Activated T-helper 1 cell treated with Interleukin-2 at 50 U/mL for 16 hours (primary cell): ENCODE measurements around the gene CCDC88C.
A peak's percentile ranks its signal among the peaks of the same experiment; 100 is the strongest.
"Not testable (repeated sequence)": the region's sequence is repeated elsewhere in the genome, so short reads cannot be mapped to it uniquely, and the experiment has no call there.

Experiments
- DNase-seq: peaks from one replicate; pipeline ENCODE4 v3.0.0-alpha.2; 2020; ENCODE audit warnings: low read depth

The CCDC88C gene, protein sequence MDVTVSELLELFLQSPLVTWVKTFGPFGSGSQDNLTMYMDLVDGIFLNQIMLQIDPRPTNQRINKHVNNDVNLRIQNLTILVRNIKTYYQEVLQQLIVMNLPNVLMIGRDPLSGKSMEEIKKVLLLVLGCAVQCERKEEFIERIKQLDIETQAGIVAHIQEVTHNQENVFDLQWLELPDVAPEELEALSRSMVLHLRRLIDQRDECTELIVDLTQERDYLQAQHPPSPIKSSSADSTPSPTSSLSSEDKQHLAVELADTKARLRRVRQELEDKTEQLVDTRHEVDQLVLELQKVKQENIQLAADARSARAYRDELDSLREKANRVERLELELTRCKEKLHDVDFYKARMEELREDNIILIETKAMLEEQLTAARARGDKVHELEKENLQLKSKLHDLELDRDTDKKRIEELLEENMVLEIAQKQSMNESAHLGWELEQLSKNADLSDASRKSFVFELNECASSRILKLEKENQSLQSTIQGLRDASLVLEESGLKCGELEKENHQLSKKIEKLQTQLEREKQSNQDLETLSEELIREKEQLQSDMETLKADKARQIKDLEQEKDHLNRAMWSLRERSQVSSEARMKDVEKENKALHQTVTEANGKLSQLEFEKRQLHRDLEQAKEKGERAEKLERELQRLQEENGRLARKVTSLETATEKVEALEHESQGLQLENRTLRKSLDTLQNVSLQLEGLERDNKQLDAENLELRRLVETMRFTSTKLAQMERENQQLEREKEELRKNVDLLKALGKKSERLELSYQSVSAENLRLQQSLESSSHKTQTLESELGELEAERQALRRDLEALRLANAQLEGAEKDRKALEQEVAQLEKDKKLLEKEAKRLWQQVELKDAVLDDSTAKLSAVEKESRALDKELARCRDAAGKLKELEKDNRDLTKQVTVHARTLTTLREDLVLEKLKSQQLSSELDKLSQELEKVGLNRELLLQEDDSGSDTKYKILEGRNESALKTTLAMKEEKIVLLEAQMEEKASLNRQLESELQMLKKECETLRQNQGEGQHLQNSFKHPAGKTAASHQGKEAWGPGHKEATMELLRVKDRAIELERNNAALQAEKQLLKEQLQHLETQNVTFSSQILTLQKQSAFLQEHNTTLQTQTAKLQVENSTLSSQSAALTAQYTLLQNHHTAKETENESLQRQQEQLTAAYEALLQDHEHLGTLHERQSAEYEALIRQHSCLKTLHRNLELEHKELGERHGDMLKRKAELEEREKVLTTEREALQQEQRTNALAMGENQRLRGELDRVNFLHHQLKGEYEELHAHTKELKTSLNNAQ (N-terminal part only)

DNA sequence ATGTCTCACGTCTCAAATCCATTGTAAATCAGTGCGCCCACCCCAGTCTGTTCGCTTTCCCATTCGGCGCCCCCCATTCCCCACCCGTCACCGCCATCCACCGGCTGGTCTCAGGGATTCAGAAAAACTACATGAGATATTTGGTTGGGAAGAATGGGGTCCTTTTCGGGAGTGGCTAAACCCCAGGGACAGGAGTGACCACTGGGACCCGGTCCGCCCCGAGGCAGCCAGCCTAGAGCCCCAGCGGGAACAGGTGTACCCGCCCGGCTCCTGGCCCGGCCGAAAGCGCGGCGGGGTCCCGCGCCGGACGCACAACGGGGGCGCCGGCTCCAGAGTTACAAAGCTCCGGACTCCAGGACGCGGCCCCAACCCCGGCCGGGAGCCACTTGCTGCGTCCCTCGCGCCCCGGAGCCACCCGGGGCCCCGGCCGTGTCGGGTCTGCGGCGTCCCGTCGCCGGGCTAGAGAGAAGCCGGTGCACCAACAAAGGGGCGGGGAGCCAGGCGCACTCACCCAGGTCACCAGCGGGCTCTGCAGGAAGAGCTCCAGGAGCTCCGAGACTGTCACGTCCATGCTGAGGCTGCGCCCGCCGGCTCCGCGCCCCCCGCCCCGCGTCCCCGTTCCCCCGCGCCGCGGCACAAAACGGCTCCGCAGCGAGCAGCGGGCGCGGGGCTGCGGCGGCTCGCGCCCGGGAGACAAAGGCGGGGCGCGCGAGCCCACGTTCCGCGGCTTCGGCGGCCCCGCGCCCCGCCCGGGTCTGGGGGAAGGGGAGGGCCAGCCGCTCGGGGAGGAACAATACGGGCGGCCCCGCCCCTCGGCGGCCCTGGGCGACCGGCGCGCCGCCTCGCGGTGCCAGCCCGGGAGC, at the start of gene CCDC88C:
CCDC88C (minus strand) TSS at position 701 of the 863 bp plus-strand sequence; CDS start at position 571, 130 bp downstream.
- DNase-seq: peak; percentile 63

DNA sequence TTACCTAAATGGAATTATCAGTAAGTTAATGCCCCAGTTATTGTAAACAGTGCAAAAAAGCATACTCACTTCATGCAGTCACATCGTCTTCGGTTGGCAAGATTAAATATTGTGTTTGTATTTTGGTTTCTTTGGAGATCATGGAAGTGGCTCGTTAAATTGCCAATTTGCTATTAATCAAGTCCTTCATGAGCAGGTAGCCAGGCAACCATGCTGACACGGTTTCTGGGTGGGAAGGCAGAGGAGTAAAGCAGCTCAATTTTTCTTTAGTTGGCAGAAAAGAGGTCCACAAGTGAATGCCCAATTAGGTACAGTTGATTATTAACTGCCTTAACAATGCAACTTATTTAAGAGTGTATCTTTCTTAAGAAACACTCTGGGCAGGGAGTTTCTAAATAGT, 48.6 kb upstream of the CCDC88C start:
- no peak for DNase-seq

DNA sequence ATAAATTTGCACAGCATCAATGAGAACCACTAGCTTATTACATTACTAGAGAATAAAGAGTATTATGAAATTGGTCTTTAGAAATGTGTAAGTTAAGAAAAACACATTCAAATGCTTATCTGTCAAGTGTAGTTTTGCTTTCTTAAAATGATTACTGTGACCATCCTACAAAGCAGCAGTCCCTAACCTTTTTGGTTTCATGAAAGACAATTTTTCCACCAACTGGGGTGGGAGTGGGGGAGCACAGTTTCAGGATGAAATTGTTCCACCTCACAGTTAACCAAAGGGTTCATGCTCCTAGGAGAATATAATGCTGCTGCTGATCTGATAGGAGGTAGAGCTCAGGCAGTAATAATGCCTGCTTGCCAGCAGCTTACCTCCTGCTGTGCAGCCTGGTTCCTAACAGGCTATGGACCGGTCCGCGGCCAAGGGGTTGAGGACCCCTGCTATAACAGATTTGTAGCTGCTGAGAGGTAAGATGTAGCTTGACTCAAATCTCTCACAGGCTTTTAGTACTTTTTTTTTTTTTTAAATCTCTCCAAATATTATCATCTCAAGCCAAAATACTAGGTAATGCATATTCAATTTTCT, 47.1 kb upstream of the CCDC88C start:
- DNase-seq: no peak

DNA sequence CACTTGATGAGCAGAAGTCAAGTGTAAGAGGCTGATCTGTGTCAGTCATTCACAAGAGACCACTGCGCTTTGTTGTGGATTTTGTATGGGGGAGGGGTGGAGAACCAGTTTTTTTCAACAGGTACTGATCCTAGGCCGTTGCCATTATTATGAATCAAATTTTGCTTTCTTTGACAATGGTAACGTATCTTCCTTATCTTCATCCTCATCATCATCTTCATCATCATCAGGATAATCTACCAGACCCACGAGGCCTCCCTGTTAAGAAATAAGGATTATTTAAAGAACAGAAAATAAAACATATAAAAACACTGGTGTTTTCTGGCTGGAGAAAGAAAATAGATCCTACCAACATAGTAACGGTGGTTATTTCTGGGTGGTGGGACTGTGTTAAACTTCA, 41.0 kb upstream of the CCDC88C start:
- no peak for DNase-seq

DNA sequence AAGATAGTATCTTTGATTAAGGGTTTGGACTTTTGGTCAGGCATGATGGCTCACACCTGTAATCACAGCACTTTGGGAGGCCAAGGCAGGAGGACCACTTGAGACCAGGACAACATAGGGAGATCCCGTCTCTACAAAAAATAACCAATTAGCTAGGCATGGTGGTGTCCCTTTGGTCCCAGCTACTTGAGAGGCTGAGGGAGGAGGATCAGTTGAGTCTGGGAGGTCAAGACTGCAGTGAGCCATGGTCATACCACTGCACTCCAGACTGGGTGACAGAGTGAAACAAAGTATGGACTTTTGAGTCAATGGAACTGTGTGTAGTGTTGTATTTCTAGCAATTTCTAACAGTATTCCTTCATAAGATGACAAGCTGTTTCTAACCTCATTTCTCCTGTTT, 38.7 kb upstream of the CCDC88C start:
- no peak for DNase-seq

DNA sequence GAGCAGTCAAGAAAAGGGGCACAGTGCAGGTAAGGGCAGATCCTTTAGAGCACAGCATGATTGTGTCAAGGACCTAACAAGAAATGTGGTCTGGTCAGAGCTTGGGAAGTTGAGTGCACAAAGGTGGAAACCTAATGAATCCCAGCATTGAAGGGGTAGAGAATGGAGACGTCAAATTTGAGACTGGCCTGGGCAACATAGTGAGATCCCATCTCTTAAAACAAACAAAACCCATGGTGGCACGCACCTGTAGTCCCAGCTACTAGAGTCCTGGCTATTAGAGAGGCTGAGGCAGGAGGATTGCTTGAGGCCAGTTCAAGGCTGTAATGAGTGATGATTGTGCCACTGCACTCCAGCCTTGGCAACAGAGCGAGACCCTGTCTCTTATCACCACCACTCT, 37.0 kb upstream of the CCDC88C start:
- DNase-seq: no peak

DNA sequence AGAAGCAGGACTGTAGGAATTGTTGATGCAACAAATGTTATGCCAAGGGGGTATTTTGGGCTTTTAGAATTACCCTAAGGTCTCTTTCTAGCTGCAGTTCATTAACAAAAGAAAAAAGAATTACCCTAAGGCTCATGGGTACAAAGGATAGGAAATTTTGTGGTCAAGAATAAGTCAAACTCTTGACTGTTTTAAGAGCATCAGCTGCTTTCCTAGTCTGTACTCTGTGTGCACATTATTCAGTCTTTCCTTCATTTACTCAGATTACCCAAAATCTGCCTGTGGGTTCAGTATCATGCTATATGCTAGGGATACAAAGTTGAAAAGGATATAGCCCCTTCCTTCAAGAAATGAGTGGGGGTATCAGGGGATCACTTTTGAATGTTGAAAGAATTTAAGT, 36.5 kb upstream of the CCDC88C start:
- no peak for DNase-seq

DNA sequence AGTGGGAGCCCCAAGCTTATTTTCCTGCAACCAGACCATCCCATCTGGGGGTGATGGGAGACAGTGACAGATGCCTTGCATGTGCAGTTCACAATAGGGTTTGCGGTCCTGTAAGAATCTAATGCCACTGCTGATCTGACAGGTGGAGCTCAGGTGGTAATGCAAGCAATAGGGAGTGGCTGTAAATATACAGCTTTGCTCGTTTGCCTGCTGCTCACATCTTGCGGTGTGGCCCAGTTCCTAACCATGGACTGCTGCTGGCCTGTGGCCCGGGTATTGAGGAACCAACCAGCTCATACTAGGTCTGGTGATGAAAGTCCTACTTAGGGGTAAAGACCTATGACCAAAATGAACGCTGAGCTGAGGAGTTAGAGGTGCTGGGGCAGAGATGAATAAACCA, 36.1 kb upstream of the CCDC88C start:
- no peak for DNase-seq

DNA sequence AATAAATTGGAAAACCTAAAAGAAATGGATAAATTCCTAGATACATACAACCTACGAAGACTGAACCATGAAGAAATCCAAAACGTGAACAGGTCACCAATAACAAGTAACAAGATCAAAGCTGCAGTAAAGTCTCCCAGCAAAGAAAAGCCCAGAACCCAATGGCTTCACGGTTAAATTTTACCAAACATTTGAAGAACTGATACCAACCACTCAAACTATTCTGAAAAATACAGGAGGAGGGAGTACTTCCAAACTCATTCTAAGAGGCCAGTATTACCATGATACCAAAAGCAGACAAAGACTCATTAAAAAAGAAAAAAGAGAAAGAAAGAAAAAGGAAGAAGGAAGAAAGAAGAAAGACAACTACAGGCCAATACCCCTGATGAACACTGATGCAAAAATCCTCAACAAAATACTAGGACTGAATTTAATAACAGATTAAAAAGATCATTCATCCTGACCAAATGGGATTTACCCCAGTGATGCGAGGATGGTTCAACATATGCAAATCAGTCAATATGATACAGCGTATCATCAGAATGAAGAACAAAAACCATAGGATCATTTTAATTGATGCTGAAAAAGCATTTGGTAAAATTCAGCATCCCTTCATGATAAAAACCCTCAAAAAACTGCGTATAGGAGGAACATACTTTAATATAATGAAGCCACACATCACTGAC, 26.9 kb upstream of the CCDC88C start:
- DNase-seq: no peak

DNA sequence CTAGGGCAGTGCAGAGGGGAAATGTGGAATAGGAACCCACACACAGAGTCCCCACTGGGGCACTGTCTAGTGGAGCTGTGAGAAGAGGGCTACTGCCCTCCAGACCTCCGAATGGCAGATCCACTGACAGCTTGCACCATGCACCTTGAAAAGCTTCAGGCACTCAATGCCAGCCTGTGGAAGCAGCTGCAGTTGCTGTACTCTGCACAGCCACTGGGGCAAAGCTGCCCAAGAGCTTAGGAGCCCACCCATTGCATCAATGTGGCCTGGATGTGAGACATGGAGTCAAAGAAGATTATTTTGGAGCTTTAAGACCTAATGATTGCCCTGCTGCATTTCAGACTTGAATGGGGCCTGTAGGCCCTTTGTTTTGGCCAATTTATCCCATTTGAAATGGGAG, 21.7 kb upstream of the CCDC88C start:
- DNase-seq: no peak

DNA sequence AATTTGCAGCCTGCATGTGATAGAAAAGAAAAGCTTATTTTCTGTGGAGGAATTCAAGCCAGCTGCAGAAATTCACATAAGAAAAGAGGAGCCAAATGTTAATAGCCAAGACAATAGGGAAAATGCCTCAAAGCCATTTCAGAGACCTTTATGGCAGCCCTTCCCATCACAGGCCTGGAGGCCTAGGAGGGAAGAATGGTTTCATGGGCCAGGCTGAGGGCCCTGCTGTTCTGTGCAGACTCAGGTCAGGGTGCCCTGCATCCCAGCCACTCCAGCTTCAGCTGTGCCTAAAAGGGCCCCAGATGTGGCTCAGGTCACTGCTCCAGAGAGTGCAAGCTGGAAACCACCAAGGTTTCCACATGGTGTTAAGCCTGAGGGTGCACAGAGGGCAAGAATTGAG, 21.2 kb upstream of the CCDC88C start:
- DNase-seq: no peak

DNA sequence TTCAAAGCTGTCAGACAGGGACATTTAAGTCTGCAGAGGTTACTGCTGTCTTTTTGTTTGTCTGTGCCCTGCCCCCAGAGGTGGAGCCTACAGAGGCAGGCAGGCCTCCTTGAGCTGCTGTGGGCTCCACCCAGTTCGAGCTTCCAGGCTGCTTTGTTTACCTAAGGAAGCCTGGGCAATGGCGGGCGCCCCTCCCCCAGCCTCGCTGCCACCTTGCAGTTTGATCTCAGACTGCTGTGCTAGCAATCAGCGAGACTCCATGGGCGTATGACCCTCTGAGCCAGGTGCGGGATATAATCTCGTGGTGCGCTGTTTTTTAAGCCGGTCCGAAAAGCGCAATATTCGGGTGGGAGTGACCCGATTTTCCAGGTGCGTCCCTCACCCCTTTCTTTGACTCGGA, 18.6 kb upstream of the CCDC88C start:
- not testable (repeated sequence) for DNase-seq

DNA sequence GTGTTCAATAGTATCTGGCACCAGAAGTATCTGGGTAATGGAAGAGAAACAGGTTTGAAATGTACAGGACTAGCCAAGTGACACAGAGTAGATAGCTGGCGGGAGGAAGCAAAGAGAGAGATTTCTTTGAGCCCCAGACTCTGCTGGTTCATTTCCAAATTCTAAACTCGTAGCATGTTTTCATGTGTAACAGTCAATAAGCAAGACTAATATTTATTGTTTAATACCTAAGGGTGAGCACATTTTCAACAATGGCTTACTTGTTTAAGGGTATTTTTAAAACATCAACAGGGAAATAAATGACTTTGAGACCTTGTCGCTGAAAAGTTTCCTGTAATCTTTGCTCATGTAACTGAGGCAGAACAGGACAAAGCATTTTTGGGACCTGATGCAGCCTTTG, 11.8 kb upstream of the CCDC88C start:
- no peak for DNase-seq

DNA sequence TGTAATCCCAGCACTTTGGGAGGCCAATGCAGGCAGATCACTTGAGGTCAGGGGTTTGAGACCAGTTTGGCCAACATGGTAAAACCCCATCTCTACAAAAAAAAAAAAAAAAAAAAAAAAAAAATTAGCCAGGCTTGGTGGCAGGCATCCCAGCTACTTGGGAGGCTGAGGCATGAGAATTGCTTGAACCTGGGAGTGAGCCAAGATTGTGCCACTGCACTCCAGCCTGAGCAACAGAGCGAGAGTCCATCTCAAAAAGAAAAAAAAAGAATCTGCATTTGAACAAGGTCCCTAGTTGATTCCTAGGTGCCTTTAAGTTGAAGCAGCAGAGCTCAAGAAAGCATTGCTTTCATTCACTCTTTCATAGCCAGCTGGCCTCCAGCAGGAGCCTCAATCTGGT, 11.3 kb upstream of the CCDC88C start:
- not testable (repeated sequence) for DNase-seq

DNA sequence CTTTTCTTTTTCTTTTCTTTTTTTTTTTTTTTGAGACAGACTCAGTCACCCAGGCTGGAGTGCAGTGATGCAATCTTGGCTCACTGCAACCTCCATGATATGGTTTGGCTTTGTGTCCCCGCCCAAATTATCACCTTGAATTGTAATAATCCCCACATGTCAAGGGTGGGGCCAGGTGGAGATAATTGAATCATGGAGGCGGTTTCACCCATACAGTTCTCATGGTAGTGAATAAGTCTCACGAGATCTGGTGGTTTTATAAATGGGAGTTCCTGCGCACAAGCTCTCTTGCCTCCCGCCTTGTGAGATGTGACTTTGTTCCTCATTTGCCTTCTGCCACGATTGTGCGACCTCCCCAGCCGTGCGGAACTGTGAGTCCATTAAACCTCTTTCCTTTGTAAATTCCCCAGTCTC, 7.9 kb upstream of the CCDC88C start:
- not testable (repeated sequence) for DNase-seq

DNA sequence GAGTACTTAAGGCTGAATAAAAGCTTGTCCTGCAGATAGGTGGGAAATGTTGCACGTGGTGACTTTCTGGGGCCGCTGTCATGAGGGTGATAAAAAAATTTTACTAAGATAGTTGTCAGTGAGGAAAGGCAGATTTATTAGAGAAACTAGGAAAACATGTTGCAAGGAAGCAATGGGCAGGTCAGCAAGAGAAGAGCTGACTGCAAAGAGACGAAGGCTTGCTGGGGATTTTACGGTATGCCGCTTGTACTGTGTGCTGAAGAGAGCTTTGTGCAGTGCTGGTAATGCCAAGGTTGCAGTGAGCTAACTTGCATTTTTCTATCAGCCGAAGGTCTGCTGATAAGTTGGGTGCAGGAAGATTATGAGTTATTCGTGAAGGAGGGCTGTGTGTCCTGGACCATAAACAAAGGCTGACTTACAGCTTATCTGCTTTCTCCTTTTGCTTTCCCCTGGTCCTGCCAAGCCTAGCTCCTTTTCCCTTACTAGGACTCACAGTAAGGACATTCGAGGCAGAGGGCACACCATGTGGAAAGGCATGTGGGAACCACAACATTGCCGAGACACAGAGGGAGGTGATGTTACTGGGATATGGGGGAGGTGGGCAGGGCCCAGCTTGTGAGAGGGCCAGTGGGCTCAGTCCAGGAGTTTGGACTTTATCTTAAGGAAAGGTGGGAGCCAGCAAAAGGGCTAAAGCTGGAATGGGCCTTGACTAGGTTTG, 7.4 kb upstream of the CCDC88C start:
- no peak for DNase-seq

DNA sequence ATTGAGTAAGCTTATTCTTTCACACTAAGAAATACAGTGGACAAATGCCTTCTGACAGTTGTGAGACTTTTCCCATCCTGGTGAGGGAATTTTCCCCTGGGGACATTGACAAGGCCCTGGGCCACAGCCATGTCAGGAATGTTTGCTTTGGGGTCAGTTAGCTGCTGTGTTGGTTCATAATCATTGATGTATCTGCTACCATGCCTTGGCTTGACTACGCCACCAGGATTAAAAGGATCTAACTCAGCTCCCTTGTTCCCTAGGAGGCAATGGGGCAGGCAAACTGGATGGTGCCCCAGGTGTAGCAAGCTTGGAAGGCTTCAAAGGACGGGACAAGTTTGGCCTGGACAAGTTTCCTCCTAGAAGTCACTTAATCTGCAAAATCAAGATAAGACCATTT, 3.1 kb upstream of the CCDC88C start:
- no peak for DNase-seq

DNA sequence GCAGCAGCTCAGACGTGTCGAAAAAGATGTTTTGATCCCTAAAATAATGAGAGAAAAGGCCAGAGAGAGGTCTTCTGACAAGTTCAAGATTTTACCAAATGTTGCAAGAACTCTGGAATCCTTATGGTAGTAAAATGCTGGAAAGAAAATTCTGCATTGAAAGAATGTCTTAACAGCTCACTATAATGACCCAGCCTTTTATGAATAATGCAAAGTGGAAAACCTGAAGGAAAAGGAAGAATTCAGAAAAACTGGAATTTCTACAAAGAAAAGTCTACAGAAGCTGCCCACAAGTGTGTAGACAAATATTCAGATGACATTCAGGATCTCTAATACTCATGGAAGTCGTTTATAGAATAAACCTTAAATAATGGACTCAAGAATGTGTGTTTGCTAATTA, 1.8 kb upstream of the CCDC88C start:
- no peak for DNase-seq

DNA sequence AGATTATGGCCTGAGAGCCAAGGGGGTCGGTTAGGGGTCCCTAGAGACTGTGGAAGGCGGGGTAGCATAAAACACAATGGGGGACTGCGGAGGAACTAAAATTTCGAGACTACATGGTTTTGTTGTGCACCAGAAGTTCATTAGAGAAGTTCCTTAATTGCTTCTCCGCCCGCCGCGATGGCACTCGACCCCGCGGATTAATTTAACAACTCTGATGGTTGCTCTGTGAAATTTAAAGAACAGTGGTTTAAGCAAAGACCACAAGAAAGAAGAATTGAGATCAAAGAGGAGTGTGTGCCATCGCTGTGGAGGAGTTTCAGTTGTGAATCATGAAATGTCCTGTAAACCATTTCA, 1.4 kb upstream of the CCDC88C start:
- DNase-seq: no peak
